Measurements from ENCODE around the gene TNFRSF1A.

The TNFRSF1A gene

GRCh38 chr12:6301721-6302120, 40.2 kb downstream of the TNFRSF1A start:
- no peaks in the 10 kb centered on the region for H3K79me2 ChIP-seq
- no peaks in the 10 kb centered on the region for H3K9me3 ChIP-seq (ENCODE audit: control insufficient read depth, low read length)
- no peaks in the 10 kb centered on the region for H3K27me3 ChIP-seq (ENCODE audit: control insufficient read depth, insufficient read depth, low read length)
- H3K36me3 ChIP-seq (ENCODE audit: control insufficient read depth, insufficient read depth, low read length): no peaks in the 10 kb centered on the region
- no peak overlapping the region for H3K4me3 ChIP-seq (ENCODE audit: low read depth, low read length)
- no peaks in the 10 kb centered on the region for H3K4me1 ChIP-seq
- no peak overlapping the region for H3K27ac ChIP-seq
- TF ChIP-seq CTCF (IDR thresholded peaks at IDR 0.05): no peak
- H2AFZ ChIP-seq: no peak overlapping the region
- no peak overlapping the region for H3K4me2 ChIP-seq (ENCODE audit: low read length)
- H3K9ac ChIP-seq: no peak overlapping the region

- H3K4me3 ChIP-seq (ENCODE audit: low read depth, low read length): no peak overlapping the region
- H3K4me1 ChIP-seq: no peaks in the 10 kb centered on the region
- H2AFZ ChIP-seq: no peak overlapping the region
- no peak overlapping the region for H3K27ac ChIP-seq
- no peaks in the 10 kb centered on the region for H3K27me3 ChIP-seq (ENCODE audit: control insufficient read depth, insufficient read depth, low read length)
- H3K79me2 ChIP-seq: no peaks in the 10 kb centered on the region
- no peaks in the 10 kb centered on the region for H3K36me3 ChIP-seq (ENCODE audit: control insufficient read depth, insufficient read depth, low read length)
- no peak overlapping the region for H3K9ac ChIP-seq
- H3K9me3 ChIP-seq (ENCODE audit: control insufficient read depth, low read length): no peaks in the 10 kb centered on the region
- no peak for TF ChIP-seq CTCF (IDR thresholded peaks at IDR 0.05)
- no peak overlapping the region for H3K4me2 ChIP-seq (ENCODE audit: low read length)
These were observed 44.7 kb downstream of the TNFRSF1A start for GRCh38 chr12:6297170-6297569.

- Histone ChIP-seq H3K9me3 (ENCODE audit: control insufficient read depth, low read length) (no peaks in the 10 kb centered on the region), H2AFZ (no peak overlapping the region), H3K4me2 (ENCODE audit: low read length) (no peak overlapping the region), H3K4me1 (no peaks in the 10 kb centered on the region), H3K79me2 (no peaks in the 10 kb centered on the region), H3K9ac (no peak overlapping the region), H3K27ac (no peak overlapping the region), H3K27me3 (ENCODE audit: control insufficient read depth, insufficient read depth, low read length) (no peaks in the 10 kb centered on the region), H3K36me3 (ENCODE audit: control insufficient read depth, insufficient read depth, low read length) (no peaks in the 10 kb centered on the region), H3K4me3 (ENCODE audit: low read depth, low read length) (no peak overlapping the region)
- TF ChIP-seq CTCF (IDR thresholded peaks at IDR 0.05): no peak
These were observed 46.6 kb downstream of the TNFRSF1A start for GRCh38 chr12:6295094-6295811.

- H3K9me3 ChIP-seq (ENCODE audit: control insufficient read depth, low read length): no peaks in the 10 kb centered on the region
- H3K4me1 ChIP-seq: no peaks in the 10 kb centered on the region
- no peak overlapping the region for H3K4me2 ChIP-seq (ENCODE audit: low read length)
- H2AFZ ChIP-seq: no peak overlapping the region
- H3K27ac ChIP-seq: no peak overlapping the region
- no peak for TF ChIP-seq CTCF (IDR thresholded peaks at IDR 0.05)
- no peaks in the 10 kb centered on the region for H3K79me2 ChIP-seq
- H3K9ac ChIP-seq: no peak overlapping the region
- H3K4me3 ChIP-seq (ENCODE audit: low read depth, low read length): no peak overlapping the region
- H3K27me3 ChIP-seq (ENCODE audit: control insufficient read depth, insufficient read depth, low read length): no peaks in the 10 kb centered on the region
- H3K36me3 ChIP-seq (ENCODE audit: control insufficient read depth, insufficient read depth, low read length): no peaks in the 10 kb centered on the region
These were observed 47.5 kb downstream of the TNFRSF1A start for GRCh38 chr12:6294156-6295093.
